H1 (cell line): ENCODE results near the gene ZC3H11A. TPM values are rescaled to one million over a fixed set of nuclear protein-coding genes. Genes with fewer than 3 reads are reported as not detected.

ENCODE experiments used
- BCL11A ChIP-seq, 2 experiments: IDR thresholded peaks; one replicate each; pipeline ENCODE4 v1.6.1; 2011; ENCODE audit warnings: low read depth in 2 of 2, low read length in 2 of 2, mild to moderate bottlenecking in 2 of 2
- CBX5 ChIP-seq: fragments of 300-800, 300-1000 bp; sonication (generic); IDR thresholded peaks from 2 replicates; pipeline ENCODE4 v1.7.1; 2016; ENCODE audit warnings: antibody characterized with exemption, low read length, low read depth
- CBX8 ChIP-seq: fragments of 300-800, 300-1000 bp; sonication (generic); IDR thresholded peaks from 2 replicates; pipeline ENCODE4 v1.7.1; 2016; ENCODE audit warnings: low read depth, low read length, borderline replicate concordance
- CREB1 ChIP-seq: IDR thresholded peaks from 2 replicates; pipeline ENCODE4 v1.6.1; 2012; ENCODE audit warnings: inconsistent platforms
- CTCF ChIP-seq, 3 experiments: IDR thresholded peaks; 1 replicate in 2 of 3; 2 replicates in 1 of 3; pipeline versions ENCODE4 v1.5.1 to v1.6.1; 2011; ENCODE audit warnings: low read length in 3 of 3, mild to moderate bottlenecking in 3 of 3, inconsistent platforms in 2 of 3, low read depth in 1 of 3, moderate library complexity in 1 of 3; ENCODE audit not compliant: insufficient read depth in 1 of 3; ENCODE audit errors: control extremely low read depth in 1 of 3
- EP300 ChIP-seq, 2 experiments: IDR thresholded peaks; 1 replicate in 1 of 2; 2 replicates in 1 of 2; pipeline ENCODE4 v1.6.1; 2011 to 2012; ENCODE audit warnings: low read depth in 2 of 2, low read length in 2 of 2, mild to moderate bottlenecking in 2 of 2, borderline replicate concordance in 1 of 2, inconsistent platforms in 1 of 2, moderate library complexity in 1 of 2
- GTF2F1 ChIP-seq: IDR thresholded peaks from 2 replicates; pipeline ENCODE4 v1.6.1; 2012; ENCODE audit warnings: low read depth, low read length, improper control_type of control experiment, borderline replicate concordance
- HDAC2 ChIP-seq, 2 experiments: fragments of 300-600 bp in 1 of 2; sonication (generic) in 1 of 2; IDR thresholded peaks; 2 replicates each; pipeline ENCODE4 v1.6.1; 2011 to 2012; ENCODE audit warnings: low read depth in 2 of 2, low read length in 2 of 2, mild to moderate bottlenecking in 2 of 2, moderate library complexity in 2 of 2, borderline replicate concordance in 1 of 2, inconsistent platforms in 1 of 2
- JUN ChIP-seq: IDR thresholded peaks from 2 replicates; pipeline ENCODE4 v1.6.1; 2011; ENCODE audit warnings: low read depth, mild to moderate bottlenecking, improper control_type of control experiment, low read length
- JUND ChIP-seq: IDR thresholded peaks from 2 replicates; pipeline ENCODE4 v1.6.1; 2011; ENCODE audit warnings: mild to moderate bottlenecking, improper control_type of control experiment, low read length
- PHF8 ChIP-seq: fragments of 200-600 bp; sonication (generic); conservative IDR thresholded peaks from 2 replicates; pipeline ENCODE4 v1.7.1; 2012; ENCODE audit warnings: low read depth, mild to moderate bottlenecking, inconsistent platforms, low read length, moderate library complexity
- POU5F1 ChIP-seq: IDR thresholded peaks from 2 replicates; pipeline ENCODE4 v1.6.1; 2011; ENCODE audit warnings: low read depth, mild to moderate bottlenecking, low read length, moderate library complexity
- RFX5 ChIP-seq: IDR thresholded peaks from 2 replicates; pipeline ENCODE4 v1.6.1; 2011; ENCODE audit warnings: low read depth, low read length, improper control_type of control experiment, borderline replicate concordance
- SP2 ChIP-seq: IDR thresholded peaks from 2 replicates; pipeline ENCODE4 v1.6.1; 2012; ENCODE audit warnings: mild to moderate bottlenecking, low read length, inconsistent platforms
- SUZ12 ChIP-seq: fragments of 200-600 bp; sonication (generic); IDR thresholded peaks from 2 replicates; pipeline ENCODE4 v1.6.1; 2012; ENCODE audit warnings: mild to moderate bottlenecking, inconsistent platforms, low read length, moderate library complexity, mixed read lengths
- TEAD4 ChIP-seq: IDR thresholded peaks from 2 replicates; pipeline ENCODE4 v1.6.1; 2012; ENCODE audit warnings: low read depth, low read length, inconsistent platforms, mixed read lengths
- USF2 ChIP-seq: IDR thresholded peaks from 2 replicates; pipeline ENCODE4 v1.6.1; 2011; ENCODE audit warnings: low read length, improper control_type of control experiment
- YY1 ChIP-seq: IDR thresholded peaks from 2 replicates; pipeline ENCODE4 v1.6.1; 2011; ENCODE audit warnings: low read depth, mild to moderate bottlenecking, low read length
- polyA plus RNA-seq, 7 experiments: library from polyadenylated mRNA; depleted of rRNA in 3 of 7; stranded (reverse) in 5 of 7; unstranded in 2 of 7; fragments of >200 nt in 5 of 7; fragments of 200-250 nt in 2 of 7; gene quantifications; 1 replicate in 5 of 7; 2 replicates in 1 of 7; 4 replicates in 1 of 7; pipeline versions ENCODE4 v1.2.1 to v1.2.3, GENCODE V29; 2011 to 2013; ENCODE audit warnings: missing spikeins in 2 of 7, mixed read lengths in 2 of 7
- total RNA-seq: library from RNA; stranded (reverse); fragmentation: NEBNext Ultra II Directional; extraction: Animal tissue kit (Norgen Biotek cat#: 25700); gene quantifications from 2 replicates; pipeline ENCODE4 v1.2.1, GENCODE V29; 2021
- TF ChIP-seq, protein P1 (sequence below): IDR thresholded peaks from 2 replicates; pipeline ENCODE4 v1.6.1; 2012; ENCODE audit warnings: inconsistent platforms

ZC3H11A gene
- total and polyA plus RNA-seq, 2 of the 8 experiments (the other 6 are each of a cell fraction or from before 2014, with no cell fraction given), result 37.2 to 105 TPM

- TF ChIP-seq CTCF (IDR thresholded peaks at IDR 0.05; ENCODE audit: control extremely low read depth in 1 of 3, insufficient read depth in 1 of 3, low read depth in 1 of 3, low read length in 3 of 3) (no peak), HDAC2 (IDR thresholded peaks at IDR 0.05; ENCODE audit: borderline replicate concordance in 1 of 2, low read depth in 2 of 2, low read length in 2 of 2) (peak in 1 of 2 experiments; percentile 54; a peak in 1 of 4 replicates), CBX8 (no peak), GTF2F1 (peak; percentile 77; the same call in 1 of the 2 replicates), PHF8 (peak; percentile 59; the same call in 1 of the 2 replicates), RFX5 (no peak), EP300 (IDR thresholded peaks at IDR 0.05; ENCODE audit: borderline replicate concordance in 1 of 2, low read depth in 2 of 2, low read length in 2 of 2) (no peak), POU5F1 (no peak), SUZ12 (no peak), JUN (no peak), BCL11A (IDR thresholded peaks at IDR 0.05; ENCODE audit: low read depth in 2 of 2, low read length in 2 of 2) (no peak), USF2 (peak; percentile 98), JUND (no peak), SP2 (no peak), YY1 (peak; percentile 98), TEAD4 (0 out of 2 replicates have a peak, but pooled peaks have one; percentile 18), CREB1 (peak; percentile 79), CBX5 (no peak)
- TF ChIP-seq, protein P1, sequence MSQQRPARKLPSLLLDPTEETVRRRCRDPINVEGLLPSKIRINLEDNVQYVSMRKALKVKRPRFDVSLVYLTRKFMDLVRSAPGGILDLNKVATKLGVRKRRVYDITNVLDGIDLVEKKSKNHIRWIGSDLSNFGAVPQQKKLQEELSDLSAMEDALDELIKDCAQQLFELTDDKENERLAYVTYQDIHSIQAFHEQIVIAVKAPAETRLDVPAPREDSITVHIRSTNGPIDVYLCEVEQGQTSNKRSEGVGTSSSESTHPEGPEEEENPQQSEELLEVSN, result peak; percentile 70
These were observed at the start of gene ZC3H11A, which contains the start of gene ZBED6 (continued) for GRCh38 chr1:203795441-203796235.
